H1 (cell line): ENCODE measurements around the gene IL31. TPM values are rescaled to one million over a fixed set of nuclear protein-coding genes. Genes with fewer than 3 reads are reported as not detected.

Experiments
- CTCF ChIA-PET: fragments of 300-600 bp; sonication (Branson Sonifier 250); formaldehyde crosslinking; loops from one replicate; lab custom pipeline; 2021; ENCODE audit not compliant: partially characterized antibody; lab: Charles Lee
- POLR2A ChIA-PET: fragments of 300-600 bp; sonication (Branson Sonifier 250); formaldehyde crosslinking; loops from one replicate; lab custom pipeline; 2021; ENCODE audit warnings: inconsistent platforms; ENCODE audit not compliant: partially characterized antibody; lab: Charles Lee
- DNase-seq, 2 experiments: peaks; one replicate each; pipeline versions ENCODE4 v3.0.0 to v3.0.0-alpha.2; 2010 to 2022; ENCODE audit warnings: low spot score in 2 of 2, low read depth in 1 of 2, mixed read lengths in 1 of 2
- FAIRE-seq: peaks from 2 replicates; lab custom pipeline; 2011; peaks lifted over from hg19 to GRCh38; lab: Jason Lieb, UNC
- H2AFZ ChIP-seq: 2 replicates; pipeline ENCODE4 v1.8.1; 2012; ENCODE audit warnings: low read length, inconsistent platforms
- H2AK5ac ChIP-seq: 2 replicates; pipeline ENCODE4 v1.6.1; 2013; ENCODE audit warnings: low read depth, low read length
- H2BK120ac ChIP-seq: replicated peaks from 2 replicates; pipeline ENCODE3; 2013; ENCODE audit warnings: low read depth, low read length, inconsistent platforms
- H2BK12ac ChIP-seq: 2 replicates; pipeline ENCODE4 v1.6.1; 2013; ENCODE audit warnings: low read depth, low read length
- H2BK15ac ChIP-seq: 2 replicates; pipeline ENCODE4 v1.6.1; 2013; ENCODE audit warnings: low read length
- H2BK20ac ChIP-seq: 2 replicates; pipeline ENCODE4 v1.6.1; 2013; ENCODE audit warnings: low read length
- H2BK5ac ChIP-seq: 2 replicates; pipeline ENCODE4 v1.6.1; 2013; ENCODE audit warnings: low read depth, low read length
- H3K14ac ChIP-seq: 2 replicates; pipeline ENCODE4 v1.6.1; 2013; ENCODE audit warnings: inconsistent platforms; ENCODE audit not compliant: insufficient read length
- H3K18ac ChIP-seq: 2 replicates; pipeline ENCODE4 v1.6.1; 2013; ENCODE audit warnings: low read length; ENCODE audit errors: extremely low read depth
- H3K23ac ChIP-seq: 2 replicates; pipeline ENCODE4 v1.6.1; 2013; ENCODE audit warnings: inconsistent platforms; ENCODE audit not compliant: insufficient read length
- H3K23me2 ChIP-seq: 2 replicates; pipeline ENCODE4 v1.6.1; 2013; ENCODE audit warnings: low read depth, low read length
- H3K27ac ChIP-seq: 2 replicates; pipeline ENCODE4 v1.6.1; 2011; ENCODE audit warnings: low read depth, low read length, inconsistent platforms
- H3K27me3 ChIP-seq, 4 experiments: replicated peaks in 1 of 4; 1 replicate in 1 of 4; 2 replicates in 3 of 4; pipeline versions ENCODE4 v1.6.1 to v1.8.1; 2011 to 2013; ENCODE audit warnings: low read length in 3 of 4, mild to moderate bottlenecking in 3 of 4, inconsistent platforms in 2 of 4, mixed read lengths in 2 of 4, moderate library complexity in 1 of 4; ENCODE audit not compliant: control insufficient read depth in 3 of 4, insufficient read depth in 3 of 4; ENCODE audit errors: extremely low read depth in 1 of 4
- H3K36me3 ChIP-seq, 4 experiments: 2 replicates each; pipeline versions ENCODE4 v1.6.1 to v1.8.1; 2011 to 2013; ENCODE audit warnings: mild to moderate bottlenecking in 4 of 4, low read length in 3 of 4, moderate library complexity in 2 of 4, control low read depth in 1 of 4, inconsistent platforms in 1 of 4; ENCODE audit not compliant: insufficient read depth in 4 of 4, control insufficient read depth in 2 of 4
- H3K4ac ChIP-seq: replicated peaks from 2 replicates; pipeline ENCODE3; 2013; ENCODE audit warnings: low read length, low read depth, mixed read lengths, inconsistent platforms; ENCODE audit not compliant: insufficient read length
- H3K4me1 ChIP-seq, 4 experiments: replicated peaks in 1 of 4; 1 replicate in 1 of 4; 2 replicates in 3 of 4; pipeline versions ENCODE4 v1.6.1 to v1.8.1; 2011 to 2013; ENCODE audit warnings: low read length in 3 of 4, inconsistent platforms in 2 of 4, mixed read lengths in 1 of 4; ENCODE audit not compliant: insufficient read depth in 4 of 4, control insufficient read depth in 3 of 4
- H3K4me2 ChIP-seq, 2 experiments: 2 replicates each; pipeline versions ENCODE4 v1.6.1 to v1.8.1; 2011 to 2013; ENCODE audit warnings: low read depth in 2 of 2, low read length in 2 of 2, control low read depth in 1 of 2, inconsistent platforms in 1 of 2, mild to moderate bottlenecking in 1 of 2; ENCODE audit not compliant: insufficient read depth in 1 of 2
- H3K4me3 ChIP-seq, 4 experiments: fragments of 200-600, 300-600 bp in 1 of 4; sonication (generic), shearing (Covaris generic), sonication (Bioruptor Twin) in 1 of 4; 2 replicates each; pipeline versions ENCODE4 v1.5.1 to v1.8.1; 2011 to 2016; ENCODE audit warnings: low read length in 4 of 4, low read depth in 3 of 4, control low read depth in 2 of 4, inconsistent platforms in 2 of 4, mild to moderate bottlenecking in 2 of 4, mixed read lengths in 1 of 4, moderate library complexity in 1 of 4; ENCODE audit not compliant: insufficient read depth in 2 of 4; ENCODE audit errors: extremely low read depth in 1 of 4
- H3K56ac ChIP-seq: replicated peaks from 2 replicates; pipeline ENCODE3; 2013; ENCODE audit warnings: low read depth, mild to moderate bottlenecking, mixed read lengths, low read length, inconsistent platforms; ENCODE audit not compliant: insufficient read length
- H3K79me1 ChIP-seq: 2 replicates; pipeline ENCODE4 v1.6.1; 2013; ENCODE audit warnings: low read depth, low read length, control low read depth
- H3K79me2 ChIP-seq, 2 experiments: 2 replicates each; pipeline versions ENCODE4 v1.6.1 to v1.8.1; 2012 to 2013; ENCODE audit warnings: low read length in 2 of 2, mild to moderate bottlenecking in 2 of 2, inconsistent platforms in 1 of 2; ENCODE audit not compliant: insufficient read depth in 2 of 2, control insufficient read depth in 1 of 2
- H3K9ac ChIP-seq, 4 experiments: replicated peaks in 1 of 4; 1 replicate in 1 of 4; 2 replicates in 3 of 4; pipeline versions ENCODE4 v1.6.1 to v1.8.1; 2011 to 2013; ENCODE audit warnings: low read depth in 3 of 4, low read length in 3 of 4, control low read depth in 2 of 4, mild to moderate bottlenecking in 2 of 4, moderate library complexity in 2 of 4, inconsistent platforms in 1 of 4; ENCODE audit errors: extremely low read depth in 1 of 4
- H3K9me3 ChIP-seq, 2 experiments: 2 replicates each; pipeline versions ENCODE4 v1.6.1 to v1.8.1; 2012 to 2013; ENCODE audit warnings: mild to moderate bottlenecking in 2 of 2, moderate library complexity in 2 of 2, control low read depth in 1 of 2, inconsistent platforms in 1 of 2, low read depth in 1 of 2, low read length in 1 of 2, mixed read lengths in 1 of 2; ENCODE audit not compliant: insufficient read depth in 2 of 2
- H4K20me1 ChIP-seq, 2 experiments: replicated peaks in 1 of 2; 2 replicates each; pipeline versions ENCODE3 to v1.8.1; 2011 to 2013; ENCODE audit warnings: inconsistent platforms in 2 of 2, low read length in 2 of 2, mild to moderate bottlenecking in 1 of 2; ENCODE audit not compliant: insufficient read depth in 2 of 2, control insufficient read depth in 1 of 2
- H4K5ac ChIP-seq: 2 replicates; pipeline ENCODE4 v1.6.1; 2013; ENCODE audit warnings: low read length, low read depth, mixed read lengths, inconsistent platforms; ENCODE audit not compliant: insufficient read length
- H4K8ac ChIP-seq: 2 replicates; pipeline ENCODE4 v1.8.0; 2013; ENCODE audit warnings: mild to moderate bottlenecking, moderate library complexity, low read length, inconsistent platforms; ENCODE audit not compliant: insufficient read depth; ENCODE audit errors: extremely low read depth
- H4K91ac ChIP-seq: replicated peaks from 2 replicates; pipeline ENCODE3; 2013; ENCODE audit warnings: low read length, mixed read lengths, inconsistent platforms; ENCODE audit not compliant: insufficient read length
- BRCA1 ChIP-seq: IDR thresholded peaks from 2 replicates; pipeline ENCODE4 v1.6.1; 2012; ENCODE audit warnings: low read depth, low read length, improper control_type of control experiment
- KDM5A ChIP-seq: fragments of 200-600 bp; IDR thresholded peaks from 2 replicates; pipeline ENCODE4 v1.7.1; 2012; ENCODE audit warnings: mild to moderate bottlenecking, low read length, inconsistent platforms, mixed read lengths
- RFX5 ChIP-seq: IDR thresholded peaks from 2 replicates; pipeline ENCODE4 v1.6.1; 2011; ENCODE audit warnings: low read depth, low read length, improper control_type of control experiment, borderline replicate concordance
- SP2 ChIP-seq: IDR thresholded peaks from 2 replicates; pipeline ENCODE4 v1.6.1; 2012; ENCODE audit warnings: mild to moderate bottlenecking, low read length, inconsistent platforms
- SP4 ChIP-seq: IDR thresholded peaks from 2 replicates; pipeline ENCODE4 v1.6.1; 2012; ENCODE audit warnings: low read length, inconsistent platforms
- TEAD4 ChIP-seq: IDR thresholded peaks from 2 replicates; pipeline ENCODE4 v1.6.1; 2012; ENCODE audit warnings: low read depth, low read length, inconsistent platforms, mixed read lengths
- WGBS, 2 experiments: shearing (Covaris generic) in 1 of 2; methylation state at CpG; one replicate each; pipeline versions ENCODE4 v1.1.6 to v1.1.7; 2013 to 2015; ENCODE audit warnings: low lambda C conversion rate in 2 of 2, mixed read lengths in 2 of 2, inconsistent platforms in 1 of 2, low coverage in 1 of 2, missing lambda C conversion rate in 1 of 2; ENCODE audit not compliant: insufficient replicate concordance in 2 of 2, insufficient coverage in 1 of 2, insufficient read length in 1 of 2; ENCODE audit errors: extremely low coverage in 1 of 2, missing lambda C conversion rate in 1 of 2; 5-methylcytosine and 5-hydroxymethylcytosine counted together
- polyA plus RNA-seq, 7 experiments: library from polyadenylated mRNA; depleted of rRNA in 3 of 7; stranded (reverse) in 5 of 7; unstranded in 2 of 7; fragments of >200 nt in 5 of 7; fragments of 200-250 nt in 2 of 7; gene quantifications; 1 replicate in 5 of 7; 2 replicates in 1 of 7; 4 replicates in 1 of 7; pipeline versions ENCODE4 v1.2.1 to v1.2.3, GENCODE V29; 2011 to 2013; ENCODE audit warnings: missing spikeins in 2 of 7, mixed read lengths in 2 of 7
- total RNA-seq: library from RNA; stranded (reverse); fragmentation: NEBNext Ultra II Directional; extraction: Animal tissue kit (Norgen Biotek cat#: 25700); gene quantifications from 2 replicates; pipeline ENCODE4 v1.2.1, GENCODE V29; 2021

Gene IL31
- total and polyA plus RNA-seq, 2 of the 8 experiments (the other 6 are each of a cell fraction or from before 2014, with no cell fraction given): not detected

DNA sequence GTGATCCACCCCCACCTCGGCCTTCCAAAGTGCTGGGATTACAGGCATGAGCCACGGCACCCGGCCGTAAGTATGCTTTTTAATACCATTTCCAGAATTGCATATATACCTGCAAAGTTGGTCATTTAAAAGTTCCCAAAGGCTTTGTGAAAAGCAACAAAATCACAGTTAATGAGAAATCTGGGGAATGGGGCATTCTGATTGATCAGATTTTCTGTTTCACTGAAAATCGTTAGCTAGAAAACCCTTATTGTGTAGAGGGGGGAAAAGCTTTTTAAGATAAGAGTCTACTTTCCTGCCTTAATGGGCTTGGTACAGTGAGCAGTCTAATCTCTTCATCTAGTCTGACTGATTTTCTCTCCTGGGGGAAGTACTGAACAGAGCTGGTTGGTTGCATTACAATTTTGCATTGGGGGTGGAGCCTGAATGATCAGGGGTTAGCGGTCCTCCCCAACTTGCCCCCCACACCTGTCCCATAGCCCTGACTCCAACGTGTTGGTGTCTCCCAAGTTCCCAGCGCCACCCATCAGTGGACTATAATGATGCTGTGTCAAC, 23.8 kb downstream of the IL31 start:
- no peak overlapping the region for H2BK15ac ChIP-seq
- 84% methylated on average over 8 of the region's 8 CpGs; no CpG with 5 or more reads in 1 of the 2 experiments for WGBS, 2 experiments
- no peak overlapping the region for H3K23ac ChIP-seq
- no peaks in the 10 kb centered on the region for H3K27me3 ChIP-seq
- no peak overlapping the region for H2BK12ac ChIP-seq
- no peak overlapping the region for H4K91ac ChIP-seq
- no peak overlapping the region for H3K56ac ChIP-seq
- no peak overlapping the region for H3K14ac ChIP-seq
- H4K5ac ChIP-seq: no peak overlapping the region
- no peak overlapping the region for H2BK20ac ChIP-seq
- POLR2A ChIA-PET: no interaction called here
- no peaks in the 10 kb centered on the region for H3K79me1 ChIP-seq
- H3K79me2 ChIP-seq: no peaks in the 10 kb centered on the region
- no peak overlapping the region for H3K27ac ChIP-seq
- H3K4me3 ChIP-seq: no peak overlapping the region
- TF ChIP-seq SP4 (no peak), SP2 (no peak), KDM5A (no peak), BRCA1 (no peak), TEAD4 (no peak), RFX5 (no peak)
- TF ChIP-seq, all 59 proteins: peak for 0
- no peaks in the 10 kb centered on the region for H3K23me2 ChIP-seq
- no peaks in the 10 kb centered on the region for H3K9me3 ChIP-seq
- H2AFZ ChIP-seq: no peak overlapping the region
- H3K9ac ChIP-seq: no peak overlapping the region
- no peaks in the 10 kb centered on the region for H3K36me3 ChIP-seq
- peaks cover 0 to 5% (median 0%) of the 10 kb centered on the region in 4 experiments; a peak in 1 of 7 replicates for H3K4me1 ChIP-seq
- CTCF ChIA-PET: interaction anchor here (0.6 to 3.9 kb wide), 6 partner anchors 13 to 1318 kb away, joined by 3 to 10 read pairs (median 4); no protein-coding TSS in a partner anchor
- no peak overlapping the region for H4K8ac ChIP-seq
- no peaks in the 10 kb centered on the region for H4K20me1 ChIP-seq
- H3K18ac ChIP-seq: no peak overlapping the region
- H2AK5ac ChIP-seq: no peak overlapping the region
- no peak overlapping the region for H2BK120ac ChIP-seq
- H3K4ac ChIP-seq: no peak overlapping the region
- FAIRE-seq (no peak), DNase-seq (no peak)
- no peak overlapping the region for H2BK5ac ChIP-seq
- H3K4me2 ChIP-seq: no peak overlapping the region
